ENCODE data around the gene SHISAL2A. TPM values are rescaled to one million over a fixed set of nuclear protein-coding genes. Genes with fewer than 3 reads are reported as not detected.

Gene SHISAL2A
- total and polyA plus RNA-seq, 2 of the 13 experiments (the other 11 are each of a cell fraction or from before 2014, with no cell fraction given), result not detected

DNA sequence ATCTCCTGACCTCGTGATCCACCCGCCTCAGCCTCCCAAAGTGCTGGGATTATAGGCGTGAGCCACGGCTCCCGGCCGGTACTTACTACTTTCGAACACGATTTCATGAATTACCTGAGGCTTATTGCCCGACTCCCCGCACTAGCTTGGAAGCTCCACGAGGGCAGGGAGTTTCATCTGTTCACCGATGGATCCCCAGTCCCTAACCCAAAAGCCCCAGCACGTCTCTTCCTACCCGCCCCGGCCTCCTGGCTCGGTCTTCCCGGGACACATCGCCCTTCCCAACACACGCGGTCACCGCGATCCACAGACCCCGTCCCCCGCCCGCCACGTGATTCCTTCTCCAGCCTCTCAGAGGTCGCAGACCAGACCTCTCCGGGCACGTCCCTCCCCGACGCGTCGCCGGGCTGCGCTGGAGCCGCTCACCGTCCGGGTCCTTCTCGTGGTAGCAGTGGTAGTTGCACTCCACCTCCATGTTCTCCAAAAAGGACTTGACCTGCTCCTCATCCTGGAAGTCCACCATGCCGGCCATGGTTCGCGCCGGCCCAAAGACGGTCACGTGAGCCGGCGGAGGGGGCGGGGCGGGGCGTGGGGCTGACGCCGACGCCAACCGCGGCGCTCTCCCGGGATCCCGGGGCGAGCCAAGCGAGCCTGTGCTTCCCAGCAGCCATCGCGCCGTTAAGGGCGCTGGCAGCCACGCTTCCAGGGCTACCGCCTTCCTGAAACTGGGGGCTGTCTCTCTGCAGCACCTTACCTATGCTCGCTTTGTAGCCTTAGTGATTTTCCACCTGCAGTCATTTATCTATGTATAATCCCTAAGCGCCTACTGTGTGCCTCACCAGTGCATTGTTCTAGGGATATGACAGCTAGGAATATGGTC, 65.1 kb downstream of the SHISAL2A start, which contains the start of gene COA7 (continued):
- TF ChIP-seq, protein P1, sequence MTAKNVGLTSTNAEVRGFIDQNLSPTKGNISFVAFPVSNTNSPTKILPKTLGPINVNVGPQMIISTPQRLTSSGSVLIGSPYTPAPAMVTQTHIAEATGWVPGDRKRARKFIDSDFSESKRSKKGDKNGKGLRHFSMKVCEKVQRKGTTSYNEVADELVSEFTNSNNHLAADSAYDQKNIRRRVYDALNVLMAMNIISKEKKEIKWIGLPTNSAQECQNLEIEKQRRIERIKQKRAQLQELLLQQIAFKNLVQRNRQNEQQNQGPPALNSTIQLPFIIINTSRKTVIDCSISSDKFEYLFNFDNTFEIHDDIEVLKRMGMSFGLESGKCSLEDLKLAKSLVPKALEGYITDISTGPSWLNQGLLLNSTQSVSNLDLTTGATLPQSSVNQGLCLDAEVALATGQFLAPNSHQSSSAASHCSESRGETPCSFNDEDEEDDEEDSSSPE (CRISPR knock-in tag; IDR thresholded peaks at IDR 0.05), result peak; percentile 78
- TF ChIP-seq RBM39 (IDR thresholded peaks at IDR 0.05; ENCODE audit: low read depth, low read length, poor library complexity, severe bottlenecking) (no peak), ZNF652 (CRISPR knock-in tag; IDR thresholded peaks at IDR 0.05; ENCODE audit: borderline replicate concordance, low read depth) (no peak), ZNF547 (CRISPR knock-in tag; IDR thresholded peaks at IDR 0.05) (peak; percentile 92; the same call in 1 of the 2 replicates), ZNF775 (CRISPR knock-in tag; IDR thresholded peaks at IDR 0.05; ENCODE audit: borderline replicate concordance) (0 out of 2 replicates have a peak, but pooled peaks have one; percentile 10), RXRB (CRISPR knock-in tag; IDR thresholded peaks at IDR 0.05; ENCODE audit: borderline replicate concordance) (peak; percentile 51; the same call in 1 of the 2 replicates), NFKB2 (CRISPR knock-in tag; IDR thresholded peaks at IDR 0.05; ENCODE audit: borderline replicate concordance) (peak; percentile 99), SATB2 (CRISPR knock-in tag; IDR thresholded peaks at IDR 0.05) (peak; percentile 83; the same call in 1 of the 2 replicates), ZNF562 (CRISPR knock-in tag; IDR thresholded peaks at IDR 0.05; ENCODE audit: borderline replicate concordance) (peak; percentile 33; the same call in 1 of the 2 replicates), XBP1 (CRISPR knock-in tag; IDR thresholded peaks at IDR 0.05) (peak; percentile 70; the same call in 1 of the 2 replicates), ZNF251 (CRISPR knock-in tag; IDR thresholded peaks at IDR 0.05) (no peak), ZNF446 (CRISPR knock-in tag; IDR thresholded peaks at IDR 0.05) (0 out of 2 replicates have a peak, but pooled peaks have one; percentile 69), ZFP90 (CRISPR knock-in tag; IDR thresholded peaks at IDR 0.05; ENCODE audit: borderline replicate concordance) (peak; percentile 96; the same call in 1 of the 2 replicates), ZNF75D (CRISPR knock-in tag; IDR thresholded peaks at IDR 0.05; ENCODE audit: borderline replicate concordance) (peak; percentile 76; the same call in 1 of the 2 replicates), NFIB (CRISPR knock-in tag; IDR thresholded peaks at IDR 0.05; ENCODE audit: borderline replicate concordance) (no peak), ZNF720 (CRISPR knock-in tag; IDR thresholded peaks at IDR 0.05) (0 out of 2 replicates have a peak, but pooled peaks have one; percentile 44)
- TF ChIP-seq, protein P2, sequence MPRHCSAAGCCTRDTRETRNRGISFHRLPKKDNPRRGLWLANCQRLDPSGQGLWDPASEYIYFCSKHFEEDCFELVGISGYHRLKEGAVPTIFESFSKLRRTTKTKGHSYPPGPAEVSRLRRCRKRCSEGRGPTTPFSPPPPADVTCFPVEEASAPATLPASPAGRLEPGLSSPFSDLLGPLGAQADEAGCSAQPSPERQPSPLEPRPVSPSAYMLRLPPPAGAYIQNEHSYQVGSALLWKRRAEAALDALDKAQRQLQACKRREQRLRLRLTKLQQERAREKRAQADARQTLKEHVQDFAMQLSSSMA (CRISPR knock-in tag; IDR thresholded peaks at IDR 0.05), result peak; percentile 71; the same call in 1 of the 2 replicates
- TF ChIP-seq, protein P3, sequence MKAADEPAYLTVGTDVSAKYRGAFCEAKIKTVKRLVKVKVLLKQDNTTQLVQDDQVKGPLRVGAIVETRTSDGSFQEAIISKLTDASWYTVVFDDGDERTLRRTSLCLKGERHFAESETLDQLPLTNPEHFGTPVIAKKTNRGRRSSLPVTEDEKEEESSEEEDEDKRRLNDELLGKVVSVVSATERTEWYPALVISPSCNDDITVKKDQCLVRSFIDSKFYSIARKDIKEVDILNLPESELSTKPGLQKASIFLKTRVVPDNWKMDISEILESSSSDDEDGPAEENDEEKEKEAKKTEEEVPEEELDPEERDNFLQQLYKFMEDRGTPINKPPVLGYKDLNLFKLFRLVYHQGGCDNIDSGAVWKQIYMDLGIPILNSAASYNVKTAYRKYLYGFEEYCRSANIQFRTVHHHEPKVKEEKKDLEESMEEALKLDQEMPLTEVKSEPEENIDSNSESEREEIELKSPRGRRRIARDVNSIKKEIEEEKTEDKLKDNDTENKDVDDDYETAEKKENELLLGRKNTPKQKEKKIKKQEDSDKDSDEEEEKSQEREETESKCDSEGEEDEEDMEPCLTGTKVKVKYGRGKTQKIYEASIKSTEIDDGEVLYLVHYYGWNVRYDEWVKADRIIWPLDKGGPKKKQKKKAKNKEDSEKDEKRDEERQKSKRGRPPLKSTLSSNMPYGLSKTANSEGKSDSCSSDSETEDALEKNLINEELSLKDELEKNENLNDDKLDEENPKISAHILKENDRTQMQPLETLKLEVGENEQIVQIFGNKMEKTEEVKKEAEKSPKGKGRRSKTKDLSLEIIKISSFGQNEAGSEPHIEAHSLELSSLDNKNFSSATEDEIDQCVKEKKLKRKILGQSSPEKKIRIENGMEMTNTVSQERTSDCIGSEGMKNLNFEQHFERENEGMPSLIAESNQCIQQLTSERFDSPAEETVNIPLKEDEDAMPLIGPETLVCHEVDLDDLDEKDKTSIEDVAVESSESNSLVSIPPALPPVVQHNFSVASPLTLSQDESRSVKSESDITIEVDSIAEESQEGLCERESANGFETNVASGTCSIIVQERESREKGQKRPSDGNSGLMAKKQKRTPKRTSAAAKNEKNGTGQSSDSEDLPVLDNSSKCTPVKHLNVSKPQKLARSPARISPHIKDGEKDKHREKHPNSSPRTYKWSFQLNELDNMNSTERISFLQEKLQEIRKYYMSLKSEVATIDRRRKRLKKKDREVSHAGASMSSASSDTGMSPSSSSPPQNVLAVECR (CRISPR knock-in tag; IDR thresholded peaks at IDR 0.05; ENCODE audit: borderline replicate concordance), result peak; percentile 93

Measured in HepG2 (cell line).